Right lobe of liver (tissue), 4 donors: ENCODE measurements around the gene ATP10A.

Experiments
- POLR2A ChIP-seq: fragments of 450-650 bp; IDR thresholded peaks from one replicate; pipeline ENCODE4 v1.6.1; 2017; ENCODE audit warnings: antibody characterized with exemption, mild to moderate bottlenecking
- TF ChIP-seq, protein P1 (sequence below), 4 donors: fragments of 200-600 bp in 3 of 4; fragments of 450-650 bp in 1 of 4; IDR thresholded peaks; one replicate each; pipeline versions ENCODE4 v1.5.1 to v1.8.0; 2016 to 2022; ENCODE audit warnings: antibody characterized with exemption in 4 of 4, mild to moderate bottlenecking in 2 of 4
- donor health status: DM: no; HTN: no; CAD: no.
- donor health status: DM: no; HTN: no; CAD: no.
- donor health status: DM: no; HTN: yes; CAD: no.

DNA sequence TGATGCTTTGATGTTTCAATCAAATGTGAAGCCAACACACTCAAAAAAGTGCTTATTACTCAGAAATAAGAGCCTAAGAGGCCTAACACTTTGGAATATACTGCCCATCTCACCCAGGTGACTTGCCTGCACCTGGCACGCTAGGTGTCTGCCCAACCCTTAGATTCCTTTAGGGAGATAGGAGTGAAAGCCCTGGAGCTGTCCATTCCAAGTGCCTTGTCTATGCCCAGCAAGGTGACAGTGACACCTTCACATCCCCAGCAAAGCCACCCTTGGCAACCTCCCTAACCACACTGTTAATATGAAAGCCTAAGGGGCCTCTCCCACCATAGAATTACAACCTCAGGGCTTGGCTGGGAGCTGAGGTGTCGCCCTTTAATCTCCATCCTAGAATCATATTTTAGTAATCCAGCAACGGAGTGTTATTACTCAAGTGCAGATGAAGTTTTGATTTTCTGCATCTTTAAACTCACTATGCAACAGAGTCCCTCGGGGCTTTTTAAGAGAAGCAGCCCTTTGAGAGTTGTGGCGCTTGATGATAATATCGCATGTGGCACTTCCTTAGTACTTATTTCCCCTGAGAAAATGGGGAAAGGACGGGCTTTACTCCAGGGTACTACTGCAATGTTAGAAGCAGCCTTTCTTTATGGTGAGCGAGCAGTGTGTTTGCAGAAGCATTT lies 24.8 kb downstream of the ATP10A start:
- TF ChIP-seq, protein P1, sequence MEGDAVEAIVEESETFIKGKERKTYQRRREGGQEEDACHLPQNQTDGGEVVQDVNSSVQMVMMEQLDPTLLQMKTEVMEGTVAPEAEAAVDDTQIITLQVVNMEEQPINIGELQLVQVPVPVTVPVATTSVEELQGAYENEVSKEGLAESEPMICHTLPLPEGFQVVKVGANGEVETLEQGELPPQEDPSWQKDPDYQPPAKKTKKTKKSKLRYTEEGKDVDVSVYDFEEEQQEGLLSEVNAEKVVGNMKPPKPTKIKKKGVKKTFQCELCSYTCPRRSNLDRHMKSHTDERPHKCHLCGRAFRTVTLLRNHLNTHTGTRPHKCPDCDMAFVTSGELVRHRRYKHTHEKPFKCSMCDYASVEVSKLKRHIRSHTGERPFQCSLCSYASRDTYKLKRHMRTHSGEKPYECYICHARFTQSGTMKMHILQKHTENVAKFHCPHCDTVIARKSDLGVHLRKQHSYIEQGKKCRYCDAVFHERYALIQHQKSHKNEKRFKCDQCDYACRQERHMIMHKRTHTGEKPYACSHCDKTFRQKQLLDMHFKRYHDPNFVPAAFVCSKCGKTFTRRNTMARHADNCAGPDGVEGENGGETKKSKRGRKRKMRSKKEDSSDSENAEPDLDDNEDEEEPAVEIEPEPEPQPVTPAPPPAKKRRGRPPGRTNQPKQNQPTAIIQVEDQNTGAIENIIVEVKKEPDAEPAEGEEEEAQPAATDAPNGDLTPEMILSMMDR (IDR thresholded peaks at IDR 0.05): no peak
- no peak for TF ChIP-seq POLR2A
